GM12872 (cell line): ENCODE measurements around the gene MSI2.

Source experiments
- CTCF ChIP-seq: IDR thresholded peaks from 3 replicates; pipeline ENCODE4 v1.5.1; 2011; ENCODE audit warnings: low read depth, mild to moderate bottlenecking, low read length, moderate library complexity; ENCODE audit not compliant: insufficient read depth

Gene MSI2

DNA sequence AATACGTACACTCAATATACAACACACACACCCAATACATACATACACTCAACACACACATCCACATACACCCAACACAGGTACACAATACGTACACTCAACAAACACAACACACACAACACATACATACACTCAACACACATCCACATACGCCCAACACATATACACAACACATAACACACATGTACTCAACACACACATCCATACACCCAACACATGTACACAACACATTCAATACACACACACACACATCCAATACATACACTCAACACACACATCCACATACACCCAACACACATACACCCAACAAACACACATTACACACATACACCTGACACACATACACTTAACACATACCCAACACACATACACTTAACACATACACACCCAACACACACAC lies 392.9 kb downstream of the MSI2 start:
- TF ChIP-seq CTCF, result no peak

GRCh38 chr17:57649731-57650484 lies 393.6 kb downstream of the MSI2 start:
- TF ChIP-seq CTCF, result no peak

DNA sequence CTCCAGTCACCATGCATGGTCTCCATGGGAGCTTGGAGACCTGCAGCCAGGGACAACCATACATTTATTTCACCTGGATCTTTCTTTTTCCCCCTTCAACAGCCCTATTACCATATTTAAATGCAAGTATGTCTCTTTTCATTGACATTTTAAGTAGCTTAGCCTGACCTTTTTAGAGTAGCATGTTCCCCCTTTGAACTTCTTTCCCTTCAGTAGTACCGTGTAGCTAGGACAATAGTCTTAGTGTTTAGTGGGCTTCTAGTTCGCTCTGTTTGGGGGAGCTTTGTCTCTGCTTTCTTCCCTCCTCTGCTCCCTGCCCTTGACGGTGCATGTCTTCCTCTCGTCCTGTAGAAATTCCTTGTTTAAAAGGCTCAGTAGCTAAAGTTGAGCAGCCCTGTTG lies 394.2 kb downstream of the MSI2 start:
- no peak for TF ChIP-seq CTCF

DNA sequence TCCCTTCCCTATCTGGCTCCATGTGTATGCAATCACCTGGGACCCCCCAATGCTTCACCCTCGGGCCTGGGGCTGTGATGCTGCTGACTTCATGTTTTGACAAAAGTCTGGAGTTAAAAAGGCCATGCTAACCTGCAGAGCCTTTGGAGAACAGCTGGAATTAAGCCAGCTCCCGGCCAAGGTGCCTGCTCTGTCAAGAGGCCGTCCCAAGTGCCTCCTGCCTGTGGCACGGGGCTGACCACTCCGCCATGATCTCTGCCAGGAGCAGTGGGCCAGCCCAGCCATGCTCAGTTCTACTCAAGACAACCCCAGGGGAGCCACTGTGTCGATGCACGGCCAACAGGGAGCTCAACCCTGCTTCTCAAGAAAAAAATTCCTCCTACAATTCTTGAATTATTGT lies 395.1 kb downstream of the MSI2 start:
- no peak for TF ChIP-seq CTCF

DNA sequence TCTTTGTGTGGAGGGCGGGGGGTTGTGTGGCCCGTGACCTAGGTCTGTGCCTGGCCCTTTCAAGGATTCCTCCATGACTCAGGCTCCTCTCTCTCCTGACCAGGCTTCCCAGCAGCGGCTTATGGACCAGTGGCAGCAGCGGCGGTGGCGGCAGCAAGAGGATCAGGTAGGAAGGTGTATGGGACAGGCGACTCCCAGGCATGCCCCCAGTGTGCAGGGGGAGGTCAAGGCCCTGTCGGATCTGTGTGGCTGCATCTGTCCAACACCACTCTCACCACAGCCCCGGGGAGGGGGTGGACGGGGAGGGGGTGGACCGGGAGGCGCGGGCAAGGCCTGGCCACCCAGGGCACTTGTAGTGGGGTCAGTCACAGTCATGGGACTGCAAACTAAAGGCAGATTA lies 395.7 kb downstream of the MSI2 start:
- TF ChIP-seq CTCF, result no peak

GRCh38 chr17:57652811-57653210 lies 396.5 kb downstream of the MSI2 start:
- TF ChIP-seq CTCF, result no peak

GRCh38 chr17:57653279-57653678 lies 397.0 kb downstream of the MSI2 start:
- no peak for TF ChIP-seq CTCF
